HL-60 (cell line): ENCODE measurements around the gene LHFPL6.

Source experiments
- DNase-seq, 2 experiments: peaks; one replicate each; pipeline ENCODE4 v3.0.0-alpha.2; 2010 to 2020; ENCODE audit warnings: low read depth in 1 of 2, low spot score in 1 of 2
- H3K27ac ChIP-seq: fragments of 250-450 bp; sonication (Bioruptor Pico); replicated peaks from 2 replicates; pipeline ENCODE4 v1.5.1; 2020; ENCODE audit warnings: mild to moderate bottlenecking, moderate library complexity
- H3K27me3 ChIP-seq: fragments of 250-450 bp; sonication (Bioruptor Pico); 2 replicates; pipeline ENCODE4 v1.5.1; 2021; ENCODE audit warnings: mild to moderate bottlenecking, moderate library complexity; ENCODE audit not compliant: insufficient read depth, poor library complexity, severe bottlenecking
- H3K4me3 ChIP-seq: replicated peaks from 2 replicates; pipeline ENCODE4 v1.5.1; 2011; ENCODE audit warnings: mild to moderate bottlenecking, control low read depth, low read length; ENCODE audit not compliant: insufficient read depth
- GABPA ChIP-seq: IDR thresholded peaks from 2 replicates; pipeline ENCODE4 v1.6.1; 2012; ENCODE audit warnings: low read depth
- POLR2AphosphoS5 ChIP-seq: IDR thresholded peaks from 2 replicates; pipeline ENCODE4 v1.6.1; 2012; ENCODE audit warnings: low read depth
- SPI1 ChIP-seq: IDR thresholded peaks from 2 replicates; pipeline ENCODE4 v1.6.1; 2012; ENCODE audit warnings: low read depth, mild to moderate bottlenecking, borderline replicate concordance
- TF ChIP-seq, protein P1 (sequence below): IDR thresholded peaks from 2 replicates; pipeline ENCODE4 v1.6.1; 2012; ENCODE audit warnings: low read depth; ENCODE audit not compliant: insufficient replicate concordance
- TF ChIP-seq, protein P2 (sequence below): IDR thresholded peaks from one replicate; pipeline ENCODE4 v1.5.1; 2011; ENCODE audit warnings: low read length, control low read depth, inconsistent platforms; ENCODE audit not compliant: insufficient read depth

Gene LHFPL6

DNA sequence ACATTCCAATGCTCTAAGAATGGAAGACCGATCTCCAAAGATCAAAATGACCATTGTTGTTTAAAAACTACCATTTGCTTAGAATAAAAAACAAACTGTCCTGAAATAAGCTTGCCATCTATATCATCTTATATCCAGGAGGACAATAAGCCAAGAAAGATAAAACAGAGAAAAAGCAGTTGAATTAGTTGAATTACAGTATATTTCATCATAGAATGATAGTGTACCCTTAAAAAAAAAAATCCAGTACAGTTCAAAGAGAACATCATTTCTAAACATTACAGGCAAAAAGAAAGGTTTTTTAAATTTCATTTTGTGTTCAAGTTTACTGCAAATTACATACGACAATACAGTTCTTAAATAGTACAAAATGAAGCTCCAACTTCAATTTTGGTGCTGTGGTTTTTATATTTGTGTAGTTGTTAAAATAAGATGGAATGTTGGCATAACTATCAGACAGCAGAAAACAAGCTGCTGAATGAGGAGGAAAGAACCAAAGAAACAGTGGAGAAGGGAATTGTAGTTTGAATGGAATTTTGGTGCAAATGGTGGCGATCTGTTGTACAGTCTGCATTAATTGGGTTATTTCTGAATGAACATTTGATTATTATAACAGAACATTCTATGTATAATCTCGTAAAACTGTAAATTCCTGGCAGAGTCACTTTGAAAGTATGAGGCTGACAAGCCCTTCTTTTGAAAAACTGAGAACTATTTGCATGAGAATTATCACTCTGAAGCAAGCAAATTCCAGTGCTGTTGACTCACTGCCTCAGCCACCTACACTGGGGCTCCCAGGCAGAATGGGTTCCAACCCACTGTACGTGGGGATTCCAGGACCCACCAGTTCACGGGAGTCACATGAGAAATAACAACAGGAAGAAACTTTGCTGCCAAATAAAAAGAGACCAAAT lies 37.7 kb downstream of the LHFPL6 start:
- DNase-seq = no peak
- Histone ChIP-seq H3K27me3 (no peaks in the 10 kb centered on the region), H3K4me3 (no peak overlapping the region), H3K27ac (no peak overlapping the region)
- TF ChIP-seq GABPA (no peak), POLR2AphosphoS5 (no peak), SPI1 (no peak)
- TF ChIP-seq, protein P1, sequence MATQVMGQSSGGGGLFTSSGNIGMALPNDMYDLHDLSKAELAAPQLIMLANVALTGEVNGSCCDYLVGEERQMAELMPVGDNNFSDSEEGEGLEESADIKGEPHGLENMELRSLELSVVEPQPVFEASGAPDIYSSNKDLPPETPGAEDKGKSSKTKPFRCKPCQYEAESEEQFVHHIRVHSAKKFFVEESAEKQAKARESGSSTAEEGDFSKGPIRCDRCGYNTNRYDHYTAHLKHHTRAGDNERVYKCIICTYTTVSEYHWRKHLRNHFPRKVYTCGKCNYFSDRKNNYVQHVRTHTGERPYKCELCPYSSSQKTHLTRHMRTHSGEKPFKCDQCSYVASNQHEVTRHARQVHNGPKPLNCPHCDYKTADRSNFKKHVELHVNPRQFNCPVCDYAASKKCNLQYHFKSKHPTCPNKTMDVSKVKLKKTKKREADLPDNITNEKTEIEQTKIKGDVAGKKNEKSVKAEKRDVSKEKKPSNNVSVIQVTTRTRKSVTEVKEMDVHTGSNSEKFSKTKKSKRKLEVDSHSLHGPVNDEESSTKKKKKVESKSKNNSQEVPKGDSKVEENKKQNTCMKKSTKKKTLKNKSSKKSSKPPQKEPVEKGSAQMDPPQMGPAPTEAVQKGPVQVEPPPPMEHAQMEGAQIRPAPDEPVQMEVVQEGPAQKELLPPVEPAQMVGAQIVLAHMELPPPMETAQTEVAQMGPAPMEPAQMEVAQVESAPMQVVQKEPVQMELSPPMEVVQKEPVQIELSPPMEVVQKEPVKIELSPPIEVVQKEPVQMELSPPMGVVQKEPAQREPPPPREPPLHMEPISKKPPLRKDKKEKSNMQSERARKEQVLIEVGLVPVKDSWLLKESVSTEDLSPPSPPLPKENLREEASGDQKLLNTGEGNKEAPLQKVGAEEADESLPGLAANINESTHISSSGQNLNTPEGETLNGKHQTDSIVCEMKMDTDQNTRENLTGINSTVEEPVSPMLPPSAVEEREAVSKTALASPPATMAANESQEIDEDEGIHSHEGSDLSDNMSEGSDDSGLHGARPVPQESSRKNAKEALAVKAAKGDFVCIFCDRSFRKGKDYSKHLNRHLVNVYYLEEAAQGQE = no peak
- TF ChIP-seq, protein P2, sequence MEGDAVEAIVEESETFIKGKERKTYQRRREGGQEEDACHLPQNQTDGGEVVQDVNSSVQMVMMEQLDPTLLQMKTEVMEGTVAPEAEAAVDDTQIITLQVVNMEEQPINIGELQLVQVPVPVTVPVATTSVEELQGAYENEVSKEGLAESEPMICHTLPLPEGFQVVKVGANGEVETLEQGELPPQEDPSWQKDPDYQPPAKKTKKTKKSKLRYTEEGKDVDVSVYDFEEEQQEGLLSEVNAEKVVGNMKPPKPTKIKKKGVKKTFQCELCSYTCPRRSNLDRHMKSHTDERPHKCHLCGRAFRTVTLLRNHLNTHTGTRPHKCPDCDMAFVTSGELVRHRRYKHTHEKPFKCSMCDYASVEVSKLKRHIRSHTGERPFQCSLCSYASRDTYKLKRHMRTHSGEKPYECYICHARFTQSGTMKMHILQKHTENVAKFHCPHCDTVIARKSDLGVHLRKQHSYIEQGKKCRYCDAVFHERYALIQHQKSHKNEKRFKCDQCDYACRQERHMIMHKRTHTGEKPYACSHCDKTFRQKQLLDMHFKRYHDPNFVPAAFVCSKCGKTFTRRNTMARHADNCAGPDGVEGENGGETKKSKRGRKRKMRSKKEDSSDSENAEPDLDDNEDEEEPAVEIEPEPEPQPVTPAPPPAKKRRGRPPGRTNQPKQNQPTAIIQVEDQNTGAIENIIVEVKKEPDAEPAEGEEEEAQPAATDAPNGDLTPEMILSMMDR = no peak

DNA sequence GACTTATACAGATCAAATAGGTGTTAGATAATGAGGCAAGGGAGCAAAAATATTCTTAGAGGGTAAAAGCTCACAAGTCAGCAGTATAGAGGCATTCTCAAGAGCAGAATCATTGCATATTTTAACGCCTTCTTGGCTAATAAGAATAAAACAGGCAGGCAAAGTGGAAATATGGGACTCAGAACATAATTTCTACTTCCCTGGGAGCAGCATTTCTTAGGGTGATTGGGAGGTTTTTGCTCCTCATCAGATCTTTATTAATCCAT lies 39.6 kb downstream of the LHFPL6 start:
- H3K27ac ChIP-seq = no peak overlapping the region
- H3K4me3 ChIP-seq = no peak overlapping the region
- H3K27me3 ChIP-seq = no peaks in the 10 kb centered on the region
- DNase-seq = no peak
- TF ChIP-seq POLR2AphosphoS5 (no peak), SPI1 (no peak), GABPA (no peak)
- TF ChIP-seq, protein P2 = no peak
- TF ChIP-seq, protein P1 = no peak

DNA sequence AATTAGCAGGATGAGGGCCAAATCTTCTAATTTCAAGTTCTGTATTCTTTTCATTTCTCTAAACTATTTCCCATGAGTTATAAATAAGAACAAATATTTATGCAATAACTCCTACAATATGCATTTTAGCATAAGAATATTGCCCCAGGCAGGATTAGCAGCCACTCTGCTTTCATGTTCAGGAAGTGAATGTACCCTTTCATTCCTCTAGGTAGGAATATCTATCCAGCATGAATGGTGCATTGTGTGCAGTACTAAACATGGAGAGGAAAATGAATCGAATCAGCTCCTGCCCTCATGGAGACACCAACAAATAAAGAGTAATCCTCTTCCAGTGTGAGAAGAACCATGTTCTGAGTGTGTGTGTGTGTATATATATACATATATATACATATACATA lies 41.0 kb downstream of the LHFPL6 start:
- no peak for DNase-seq
- H3K4me3 ChIP-seq = no peak overlapping the region
- no peak overlapping the region for H3K27ac ChIP-seq
- TF ChIP-seq GABPA (no peak), SPI1 (no peak), POLR2AphosphoS5 (no peak)
- TF ChIP-seq, protein P1 = no peak
- TF ChIP-seq, protein P2 = no peak
- no peaks in the 10 kb centered on the region for H3K27me3 ChIP-seq
